Neural progenitor cell (in vitro differentiated cells): ENCODE data around the gene THYN1. TPM values are rescaled to one million over a fixed set of nuclear protein-coding genes. Genes with fewer than 3 reads are reported as not detected.
"Not testable (repeated sequence)": the region's sequence is repeated elsewhere in the genome, so short reads cannot be mapped to it uniquely, and the experiment has no call there.

ENCODE experiments used
- DNase-seq: peaks from one replicate; pipeline ENCODE4 v3.0.0-alpha.2; 2016; ENCODE audit warnings: low spot score
- H2AFZ ChIP-seq: fragments of 200-600 bp; sonication (generic); replicated peaks from 2 replicates; pipeline ENCODE4 v1.6.1; 2016; ENCODE audit warnings: antibody characterized with exemption
- H3F3A ChIP-seq: fragments of 200-600 bp; sonication (generic); 2 replicates; pipeline ENCODE4 v1.6.1; 2016; ENCODE audit warnings: antibody characterized with exemption, low read depth
- H3K27ac ChIP-seq: fragments of 200-600 bp; sonication (generic); 2 replicates; pipeline ENCODE4 v1.5.1; 2016; ENCODE audit warnings: mild to moderate bottlenecking
- H3K27me3 ChIP-seq: fragments of 200-600 bp; sonication (generic); 2 replicates; pipeline ENCODE4 v1.6.1; 2016; ENCODE audit warnings: mild to moderate bottlenecking, moderate library complexity
- H3K36me3 ChIP-seq: fragments of 200-600 bp; sonication (generic); 2 replicates; pipeline ENCODE4 v1.5.1; 2016
- H3K4me1 ChIP-seq: fragments of 200-600 bp; sonication (generic); 2 replicates; pipeline ENCODE4 v1.6.1; 2016; ENCODE audit warnings: mixed run types
- H3K4me2 ChIP-seq: fragments of 200-600 bp; sonication (generic); 2 replicates; pipeline ENCODE4 v1.6.1; 2016
- H3K4me3 ChIP-seq: fragments of 200-600 bp; sonication (generic); 2 replicates; pipeline ENCODE4 v1.5.1; 2016
- H3K79me2 ChIP-seq: fragments of 200-600 bp; sonication (generic); 2 replicates; pipeline ENCODE4 v1.6.1; 2016; ENCODE audit warnings: low read depth
- H3K9ac ChIP-seq: fragments of 200-600 bp; sonication (generic); 2 replicates; pipeline ENCODE4 v1.6.1; 2016
- H3K9me3 ChIP-seq: fragments of 200-600 bp; sonication (generic); 2 replicates; pipeline ENCODE4 v1.5.1; 2016; ENCODE audit warnings: low read depth
- H4K20me1 ChIP-seq: fragments of 200-600 bp; sonication (generic); 2 replicates; pipeline ENCODE4 v1.6.1; 2016; ENCODE audit warnings: low read depth
- H3K27ac Mint-ChIP-seq: 3 replicates; pipeline ENCODE4 v1.8.0; 2021; ENCODE audit warnings: mixed read lengths
- H3K27me3 Mint-ChIP-seq: 2 replicates; pipeline ENCODE4 v1.8.0; 2022; ENCODE audit warnings: low read depth, mild to moderate bottlenecking, inconsistent platforms, moderate library complexity, mixed read lengths; ENCODE audit not compliant: insufficient read depth
- H3K36me3 Mint-ChIP-seq: 3 replicates; pipeline ENCODE4 v1.8.0; 2021; ENCODE audit warnings: mixed read lengths
- H3K4me1 Mint-ChIP-seq: 3 replicates; pipeline ENCODE4 v1.8.0; 2021; ENCODE audit warnings: mixed read lengths
- H3K4me3 Mint-ChIP-seq: 3 replicates; pipeline ENCODE4 v1.8.0; 2021; ENCODE audit warnings: mild to moderate bottlenecking, moderate library complexity, mixed read lengths
- H3K9me3 Mint-ChIP-seq: 3 replicates; pipeline ENCODE4 v1.8.0; 2020; ENCODE audit warnings: mixed read lengths
- CTCF ChIP-seq: fragments of 200-600 bp; sonication (generic); IDR thresholded peaks from 2 replicates; pipeline ENCODE4 v1.5.1; 2017; ENCODE audit warnings: antibody characterized with exemption, mild to moderate bottlenecking
- EZH2 ChIP-seq: fragments of 200-600 bp; sonication (generic); IDR thresholded peaks from 2 replicates; pipeline ENCODE4 v1.6.1; 2017; ENCODE audit warnings: antibody characterized with exemption, mild to moderate bottlenecking, moderate library complexity
- EZH2phosphoT487 ChIP-seq: fragments of 200-600 bp; sonication (generic); IDR thresholded peaks from 2 replicates; pipeline ENCODE4 v1.6.1; 2017; ENCODE audit warnings: antibody characterized with exemption
- total RNA-seq: library from RNA; depleted of rRNA; stranded (reverse); fragments of >200 nt; gene quantifications from 2 replicates; pipeline ENCODE4 v1.2.3, GENCODE V29; 2015; ENCODE audit warnings: low replicate concordance

Gene THYN1
- total RNA-seq, 1 donor from 2014 or later, result 109 TPM

DNA sequence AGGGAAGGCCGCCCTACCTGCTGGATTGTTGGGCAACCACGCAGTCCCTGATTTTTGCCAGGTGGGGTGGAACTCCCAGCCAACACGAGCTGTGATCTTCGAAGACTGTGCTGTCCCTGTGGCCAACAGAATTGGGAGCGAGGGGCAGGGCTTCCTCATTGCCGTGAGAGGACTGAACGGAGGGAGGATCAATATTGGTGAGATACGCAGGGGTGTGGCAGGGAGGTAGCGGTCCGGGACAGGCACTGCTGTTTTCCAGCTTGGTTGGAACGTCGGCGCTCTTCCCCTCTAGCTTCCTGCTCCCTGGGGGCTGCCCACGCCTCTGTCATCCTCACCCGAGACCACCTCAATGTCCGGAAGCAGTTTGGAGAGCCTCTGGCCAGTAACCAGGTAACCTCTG, 7.8 kb upstream of the THYN1 start:
- no peaks in the 10 kb centered on the region for H3F3A ChIP-seq
- H3K4me1 Mint-ChIP-seq, result no peaks in the 10 kb centered on the region
- H3K27me3 Mint-ChIP-seq, result no peaks in the 10 kb centered on the region
- H2AFZ ChIP-seq, result no peak overlapping the region
- no peak overlapping the region for H3K4me2 ChIP-seq
- no peak overlapping the region for H3K27ac ChIP-seq
- H3K4me1 ChIP-seq, result no peaks in the 10 kb centered on the region
- no peak overlapping the region for H3K4me3 ChIP-seq
- peaks cover 9% of the 10 kb centered on the region for H3K36me3 Mint-ChIP-seq
- no peak overlapping the region for H3K9ac ChIP-seq
- H3K36me3 ChIP-seq, result no peaks in the 10 kb centered on the region
- no peaks in the 10 kb centered on the region for H4K20me1 ChIP-seq
- no peak for DNase-seq
- H3K9me3 Mint-ChIP-seq, result no peaks in the 10 kb centered on the region
- no peaks in the 10 kb centered on the region for H3K27me3 ChIP-seq
- no peaks in the 10 kb centered on the region for H3K79me2 ChIP-seq
- H3K4me3 Mint-ChIP-seq, result no peak overlapping the region
- H3K9me3 ChIP-seq, result no peaks in the 10 kb centered on the region
- no peak overlapping the region for H3K27ac Mint-ChIP-seq
- no peak for TF ChIP-seq EZH2
- TF ChIP-seq EZH2phosphoT487, result no peak
- TF ChIP-seq CTCF, result no peak

GRCh38 chr11:134260503-134260902, 7.4 kb upstream of the THYN1 start:
- Mint-ChIP-seq H3K36me3 (peaks cover 9% of the 10 kb centered on the region), H3K27ac (no peak overlapping the region), H3K4me1 (no peaks in the 10 kb centered on the region), H3K4me3 (no peak overlapping the region), H3K27me3 (no peaks in the 10 kb centered on the region), H3K9me3 (no peaks in the 10 kb centered on the region)
- Histone ChIP-seq H3F3A (no peaks in the 10 kb centered on the region), H3K27me3 (no peaks in the 10 kb centered on the region), H3K4me3 (no peak overlapping the region), H3K27ac (no peak overlapping the region), H3K79me2 (no peaks in the 10 kb centered on the region), H2AFZ (no peak overlapping the region), H3K36me3 (no peaks in the 10 kb centered on the region), H3K9ac (no peak overlapping the region), H3K9me3 (no peaks in the 10 kb centered on the region), H3K4me1 (no peaks in the 10 kb centered on the region), H4K20me1 (peaks cover under 1% of the 10 kb centered on the region), H3K4me2 (no peak overlapping the region)
- no peak for TF ChIP-seq EZH2phosphoT487
- TF ChIP-seq CTCF, result no peak
- no peak for TF ChIP-seq EZH2
- no peak for DNase-seq

DNA sequence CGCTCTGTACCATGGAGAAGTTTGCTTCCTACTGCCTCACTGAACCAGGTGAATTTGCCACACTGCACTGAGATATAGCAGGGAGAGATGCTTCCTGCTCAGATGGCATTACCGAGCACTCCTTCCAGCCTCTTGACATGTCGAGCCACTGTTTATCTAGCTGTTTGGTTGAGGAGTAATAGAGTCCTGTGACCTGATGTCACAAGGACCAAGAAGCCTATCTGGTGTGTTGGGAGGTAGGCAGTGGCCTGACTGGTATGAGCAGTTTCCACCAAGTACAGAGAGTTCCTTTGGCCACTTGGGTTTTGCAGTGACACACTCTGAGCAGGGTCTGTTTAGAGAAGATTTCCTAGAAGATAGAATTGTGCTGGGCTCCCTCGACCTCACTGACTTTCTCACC, 5.4 kb upstream of the THYN1 start:
- H3K9me3 Mint-ChIP-seq, result no peaks in the 10 kb centered on the region
- no peaks in the 10 kb centered on the region for H3K27me3 Mint-ChIP-seq
- no peak overlapping the region for H3K27ac Mint-ChIP-seq
- peaks cover 17% of the 10 kb centered on the region for H3K79me2 ChIP-seq
- no peaks in the 10 kb centered on the region for H3F3A ChIP-seq
- peaks cover 5% of the 10 kb centered on the region for H3K36me3 Mint-ChIP-seq
- no peak for DNase-seq
- TF ChIP-seq EZH2phosphoT487 (no peak), EZH2 (no peak), CTCF (no peak)
- H3K4me3 Mint-ChIP-seq, result no peak overlapping the region
- no peak overlapping the region for H3K4me3 ChIP-seq
- H3K9ac ChIP-seq, result no peak overlapping the region
- no peak overlapping the region for H2AFZ ChIP-seq
- peaks cover 4% of the 10 kb centered on the region for H3K4me1 ChIP-seq
- peaks cover 8% of the 10 kb centered on the region for H3K4me1 Mint-ChIP-seq
- H4K20me1 ChIP-seq, result peaks cover 9% of the 10 kb centered on the region
- H3K36me3 ChIP-seq, result no peaks in the 10 kb centered on the region
- no peak overlapping the region for H3K4me2 ChIP-seq
- H3K27ac ChIP-seq, result no peak overlapping the region
- no peaks in the 10 kb centered on the region for H3K9me3 ChIP-seq
- no peaks in the 10 kb centered on the region for H3K27me3 ChIP-seq

DNA sequence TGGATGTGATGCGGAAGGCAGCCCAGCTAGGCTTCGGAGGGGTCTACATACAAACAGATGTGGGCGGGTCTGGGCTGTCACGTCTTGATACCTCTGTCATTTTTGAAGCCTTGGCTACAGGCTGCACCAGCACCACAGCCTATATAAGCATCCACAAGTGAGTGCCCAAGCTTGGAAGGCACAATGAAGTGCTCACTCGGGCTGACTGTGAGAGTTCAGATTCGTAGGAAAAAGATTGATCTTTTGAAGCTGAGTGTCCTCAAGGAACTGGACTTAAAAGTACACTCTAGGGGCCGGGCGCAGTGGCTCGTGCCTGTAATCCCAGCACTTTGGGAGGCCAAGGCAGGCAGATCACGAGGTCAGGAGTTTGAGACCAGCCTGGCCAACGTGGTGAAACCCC, 3.9 kb upstream of the THYN1 start:
- Histone ChIP-seq H3K9ac (no peak overlapping the region), H3K36me3 (no peaks in the 10 kb centered on the region), H3K4me3 (no peak overlapping the region), H3K4me1 (peaks cover 8% of the 10 kb centered on the region), H3K9me3 (no peaks in the 10 kb centered on the region), H2AFZ (no peak overlapping the region), H3K4me2 (no peak overlapping the region), H3F3A (no peaks in the 10 kb centered on the region), H3K27ac (no peak overlapping the region), H3K27me3 (no peaks in the 10 kb centered on the region), H4K20me1 (peaks cover 9% of the 10 kb centered on the region), H3K79me2 (peaks cover 23% of the 10 kb centered on the region)
- Mint-ChIP-seq H3K36me3 (peaks cover 3% of the 10 kb centered on the region), H3K27ac (no peak overlapping the region), H3K4me1 (peaks cover 11% of the 10 kb centered on the region), H3K4me3 (no peak overlapping the region), H3K9me3 (no peaks in the 10 kb centered on the region), H3K27me3 (peaks cover 2% of the 10 kb centered on the region)
- TF ChIP-seq EZH2phosphoT487 (no peak), EZH2 (no peak), CTCF (no peak)
- DNase-seq, result no peak

DNA sequence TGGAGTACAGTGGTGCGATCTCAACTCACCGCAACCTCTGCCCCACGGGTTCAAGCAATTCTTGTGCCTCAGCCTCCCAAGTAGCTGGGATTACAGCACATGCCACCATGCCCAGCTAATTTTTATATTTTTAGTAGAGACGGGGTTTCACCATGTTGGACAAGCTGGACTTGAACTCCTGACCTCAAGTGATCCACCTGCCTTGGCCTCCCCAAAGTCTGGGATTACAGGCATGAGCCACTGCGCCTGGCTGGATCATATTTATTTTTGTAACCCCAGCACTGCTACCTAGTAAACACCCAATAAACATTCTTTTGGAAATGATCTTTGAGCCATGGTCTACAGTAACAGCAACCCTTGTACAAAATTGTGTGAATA, 2.0 kb upstream of the THYN1 start:
- not testable (repeated sequence) for H3K4me2 ChIP-seq, H2AFZ ChIP-seq, H3K9me3 Mint-ChIP-seq, DNase-seq, H4K20me1 ChIP-seq, H3K36me3 Mint-ChIP-seq, H3K4me3 Mint-ChIP-seq, H3K4me3 ChIP-seq, H3K36me3 ChIP-seq, H3F3A ChIP-seq, H3K27ac Mint-ChIP-seq, H3K27me3 ChIP-seq, H3K27me3 Mint-ChIP-seq, H3K9ac ChIP-seq, H3K9me3 ChIP-seq, H3K27ac ChIP-seq
- Histone ChIP-seq H3K79me2 (peaks cover 29% of the 10 kb centered on the region), H3K4me1 (peaks cover 11% of the 10 kb centered on the region)
- peaks cover 17% of the 10 kb centered on the region for H3K4me1 Mint-ChIP-seq
